ENCODE results near the gene PSMA4.

- TF ChIP-seq POLR2AphosphoS5 (IDR thresholded peaks at IDR 0.05), result no peak
- no peak for TF ChIP-seq POLR2A (IDR thresholded peaks at IDR 0.05)
- no peak for TF ChIP-seq CTCF (IDR thresholded peaks at IDR 0.05)
Measured at GRCh38 chr15:78550815-78551214, 10.6 kb downstream of the PSMA4 start.
